ENCODE measurements around the gene PAN2. TPM values are rescaled to one million over a fixed set of nuclear protein-coding genes. Genes with fewer than 3 reads are reported as not detected.

The PAN2 gene, protein sequence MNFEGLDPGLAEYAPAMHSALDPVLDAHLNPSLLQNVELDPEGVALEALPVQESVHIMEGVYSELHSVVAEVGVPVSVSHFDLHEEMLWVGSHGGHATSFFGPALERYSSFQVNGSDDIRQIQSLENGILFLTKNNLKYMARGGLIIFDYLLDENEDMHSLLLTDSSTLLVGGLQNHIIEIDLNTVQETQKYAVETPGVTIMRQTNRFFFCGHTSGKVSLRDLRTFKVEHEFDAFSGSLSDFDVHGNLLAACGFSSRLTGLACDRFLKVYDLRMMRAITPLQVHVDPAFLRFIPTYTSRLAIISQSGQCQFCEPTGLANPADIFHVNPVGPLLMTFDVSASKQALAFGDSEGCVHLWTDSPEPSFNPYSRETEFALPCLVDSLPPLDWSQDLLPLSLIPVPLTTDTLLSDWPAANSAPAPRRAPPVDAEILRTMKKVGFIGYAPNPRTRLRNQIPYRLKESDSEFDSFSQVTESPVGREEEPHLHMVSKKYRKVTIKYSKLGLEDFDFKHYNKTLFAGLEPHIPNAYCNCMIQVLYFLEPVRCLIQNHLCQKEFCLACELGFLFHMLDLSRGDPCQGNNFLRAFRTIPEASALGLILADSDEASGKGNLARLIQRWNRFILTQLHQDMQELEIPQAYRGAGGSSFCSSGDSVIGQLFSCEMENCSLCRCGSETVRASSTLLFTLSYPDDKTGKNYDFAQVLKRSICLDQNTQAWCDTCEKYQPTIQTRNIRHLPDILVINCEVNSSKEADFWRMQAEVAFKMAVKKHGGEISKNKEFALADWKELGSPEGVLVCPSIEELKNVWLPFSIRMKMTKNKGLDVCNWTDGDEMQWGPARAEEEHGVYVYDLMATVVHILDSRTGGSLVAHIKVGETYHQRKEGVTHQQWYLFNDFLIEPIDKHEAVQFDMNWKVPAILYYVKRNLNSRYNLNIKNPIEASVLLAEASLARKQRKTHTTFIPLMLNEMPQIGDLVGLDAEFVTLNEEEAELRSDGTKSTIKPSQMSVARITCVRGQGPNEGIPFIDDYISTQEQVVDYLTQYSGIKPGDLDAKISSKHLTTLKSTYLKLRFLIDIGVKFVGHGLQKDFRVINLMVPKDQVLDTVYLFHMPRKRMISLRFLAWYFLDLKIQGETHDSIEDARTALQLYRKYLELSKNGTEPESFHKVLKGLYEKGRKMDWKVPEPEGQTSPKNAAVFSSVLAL
- 35.4 and 40.8 TPM in 2 replicates for total RNA-seq (2021)
- long read RNA-seq, full-length matches to known transcripts: 32 of 66 reads
- long read RNA-seq, partial matches to known transcripts: 5 of 66 reads
- long read RNA-seq, other reads (novel, unspliced or antisense): 29 of 66 reads

DNA sequence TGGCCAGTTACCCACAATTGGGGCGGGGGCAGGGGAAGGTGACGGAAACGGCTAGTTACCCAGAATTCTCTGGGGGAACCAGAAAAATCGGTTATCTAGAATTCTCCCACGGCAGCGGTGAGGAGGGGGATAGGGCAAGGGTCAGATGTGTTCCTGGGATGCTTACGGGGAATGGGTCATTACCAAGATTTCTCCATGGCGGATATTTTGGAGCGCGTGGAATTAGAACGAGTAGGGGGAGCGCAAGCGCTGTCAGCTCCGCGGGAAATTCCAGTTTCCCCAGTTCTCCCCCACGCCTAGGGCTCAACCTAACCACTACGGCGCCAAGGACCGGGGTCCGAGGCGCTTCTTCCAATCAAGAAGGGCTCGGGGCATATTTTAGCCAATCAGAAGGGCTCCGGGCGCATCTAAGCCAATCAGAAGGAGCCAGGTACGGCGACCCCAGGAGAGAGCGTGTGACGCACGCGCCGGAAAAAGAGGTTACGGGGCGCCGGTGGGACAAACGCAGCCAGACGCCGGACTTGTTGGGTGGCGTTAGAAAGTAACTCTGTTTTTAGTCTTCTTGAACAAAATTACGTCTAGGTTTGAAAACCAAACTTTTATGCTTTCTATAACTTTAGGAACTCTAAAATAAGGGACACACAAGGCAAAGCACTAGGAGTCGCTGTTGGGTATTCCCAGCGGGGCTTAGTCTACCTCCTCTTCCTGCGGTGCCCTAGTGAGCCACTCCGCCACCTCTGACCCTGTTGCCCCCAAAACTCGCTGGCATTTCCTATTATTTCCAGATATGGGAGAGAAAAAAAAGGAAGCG lies at the start of gene PAN2:
Gene PAN2, minus strand, starts transcription at position 322 of the 811 bp plus-strand sequence. CDS start 906 bp downstream, outside the sequence.
- peak; percentile 98 for DNase-seq
- H3K9me3 ChIP-seq (ENCODE audit: control insufficient read depth, low read depth, low read length): no peaks in the 10 kb centered on the region
- H3K9ac ChIP-seq (ENCODE audit: extremely low read depth, insufficient read length, low read length): peak within 1 kb of the TSS; percentile 81
- peaks cover 15% of the 10 kb centered on the region for H3K4me1 ChIP-seq (ENCODE audit: insufficient read depth, low read length)
- H2BK120ac ChIP-seq (ENCODE audit: low read depth, low read length, poor library complexity, severe bottlenecking): peak within 1 kb of the TSS; percentile 78
- H3K27me3 Mint-ChIP-seq (ENCODE audit: low read depth): peaks cover 1% of the 10 kb centered on the region
- no peak within 1 kb of the TSS for H3K56ac ChIP-seq (ENCODE audit: insufficient read length, low read depth, low read length)
- H2AK5ac ChIP-seq (ENCODE audit: insufficient read length, low read length): no peak within 1 kb of the TSS
- H3K4me1 Mint-ChIP-seq: peaks cover 35 to 36% of the 10 kb centered on the region in 2 experiments
- no peak within 1 kb of the TSS for H3T11ph ChIP-seq (ENCODE audit: low read length)
- H3K27ac ChIP-seq (ENCODE audit: insufficient read length, low read depth, low read length): peak within 1 kb of the TSS; percentile 81
- H3K27ac Mint-ChIP-seq: peak within 1 kb of the TSS; percentile 99
- H3K27me3 ChIP-seq (ENCODE audit: insufficient read depth, low read length): no peaks in the 10 kb centered on the region
- no CpG with 5 or more reads among the region's 45 CpGs for WGBS (ENCODE audit: extremely low coverage, insufficient read length, low lambda C conversion rate)
- H2BK20ac ChIP-seq (ENCODE audit: low read depth, low read length, poor library complexity, severe bottlenecking): no peak within 1 kb of the TSS
- H3K9me3 Mint-ChIP-seq: no peaks in the 10 kb centered on the region
- H3K36me3 Mint-ChIP-seq (ENCODE audit: insufficient read depth in 1 of 3, low read depth in 3 of 3): peaks cover 0 to 4% (median 3%) of the 10 kb centered on the region in 3 experiments; a peak in 2 of 7 replicates
- H3K79me2 ChIP-seq (ENCODE audit: insufficient read depth, low read length): no peaks in the 10 kb centered on the region
- peak within 1 kb of the TSS; percentile 7; the same call in 1 of the 2 replicates for H3K14ac ChIP-seq (ENCODE audit: insufficient read depth, low read length)
- peak within 1 kb of the TSS; percentile 66 for H4K5ac ChIP-seq (ENCODE audit: insufficient read length, low read depth, low read length)
- TF ChIP-seq, protein P1, sequence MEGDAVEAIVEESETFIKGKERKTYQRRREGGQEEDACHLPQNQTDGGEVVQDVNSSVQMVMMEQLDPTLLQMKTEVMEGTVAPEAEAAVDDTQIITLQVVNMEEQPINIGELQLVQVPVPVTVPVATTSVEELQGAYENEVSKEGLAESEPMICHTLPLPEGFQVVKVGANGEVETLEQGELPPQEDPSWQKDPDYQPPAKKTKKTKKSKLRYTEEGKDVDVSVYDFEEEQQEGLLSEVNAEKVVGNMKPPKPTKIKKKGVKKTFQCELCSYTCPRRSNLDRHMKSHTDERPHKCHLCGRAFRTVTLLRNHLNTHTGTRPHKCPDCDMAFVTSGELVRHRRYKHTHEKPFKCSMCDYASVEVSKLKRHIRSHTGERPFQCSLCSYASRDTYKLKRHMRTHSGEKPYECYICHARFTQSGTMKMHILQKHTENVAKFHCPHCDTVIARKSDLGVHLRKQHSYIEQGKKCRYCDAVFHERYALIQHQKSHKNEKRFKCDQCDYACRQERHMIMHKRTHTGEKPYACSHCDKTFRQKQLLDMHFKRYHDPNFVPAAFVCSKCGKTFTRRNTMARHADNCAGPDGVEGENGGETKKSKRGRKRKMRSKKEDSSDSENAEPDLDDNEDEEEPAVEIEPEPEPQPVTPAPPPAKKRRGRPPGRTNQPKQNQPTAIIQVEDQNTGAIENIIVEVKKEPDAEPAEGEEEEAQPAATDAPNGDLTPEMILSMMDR (conservative IDR thresholded peaks at IDR 0.05): peak; percentile 81
- H2BK12ac ChIP-seq (ENCODE audit: insufficient read length, low read depth, low read length): peak within 1 kb of the TSS; percentile 18
- H3K23ac ChIP-seq (ENCODE audit: insufficient read length, low read depth, low read length): no peak within 1 kb of the TSS
- H2BK15ac ChIP-seq (ENCODE audit: low read depth, low read length): no peak within 1 kb of the TSS
- no peak within 1 kb of the TSS for H4K91ac ChIP-seq (ENCODE audit: insufficient read length, low read depth, low read length)
- peak within 1 kb of the TSS; percentile 68 for H3K4me2 ChIP-seq (ENCODE audit: insufficient read depth, insufficient read length, low read length)
- peak within 1 kb of the TSS; percentile 82 to 91 for H3K4me3 Mint-ChIP-seq
- peak within 1 kb of the TSS; percentile 23 for H2BK5ac ChIP-seq (ENCODE audit: insufficient read length, low read length)
- H4K8ac ChIP-seq (replicated peaks; ENCODE audit: insufficient read length, low read depth, low read length): peak within 1 kb of the TSS; percentile 28
- H3K23me2 ChIP-seq (ENCODE audit: insufficient read length, low read depth, low read length, poor library complexity, severe bottlenecking): peaks cover 9% of the 10 kb centered on the region
- no peaks in the 10 kb centered on the region for H4K20me1 ChIP-seq (ENCODE audit: control insufficient read depth, insufficient read depth, insufficient read length)
- H3K4ac ChIP-seq (ENCODE audit: low read depth, low read length): no peak within 1 kb of the TSS; the same call in 1 of the 2 replicates
- H3K79me1 ChIP-seq (ENCODE audit: insufficient read depth, low read depth, low read length, poor library complexity, severe bottlenecking): no peaks in the 10 kb centered on the region
- peak within 1 kb of the TSS; percentile 58 for H3K18ac ChIP-seq (ENCODE audit: insufficient read length, low read depth, low read length)
- peak within 1 kb of the TSS; percentile 45 for H2AFZ ChIP-seq (ENCODE audit: low read length)

All from H9 (cell line).